ENCODE results near the gene TNFRSF1A.

DNA sequence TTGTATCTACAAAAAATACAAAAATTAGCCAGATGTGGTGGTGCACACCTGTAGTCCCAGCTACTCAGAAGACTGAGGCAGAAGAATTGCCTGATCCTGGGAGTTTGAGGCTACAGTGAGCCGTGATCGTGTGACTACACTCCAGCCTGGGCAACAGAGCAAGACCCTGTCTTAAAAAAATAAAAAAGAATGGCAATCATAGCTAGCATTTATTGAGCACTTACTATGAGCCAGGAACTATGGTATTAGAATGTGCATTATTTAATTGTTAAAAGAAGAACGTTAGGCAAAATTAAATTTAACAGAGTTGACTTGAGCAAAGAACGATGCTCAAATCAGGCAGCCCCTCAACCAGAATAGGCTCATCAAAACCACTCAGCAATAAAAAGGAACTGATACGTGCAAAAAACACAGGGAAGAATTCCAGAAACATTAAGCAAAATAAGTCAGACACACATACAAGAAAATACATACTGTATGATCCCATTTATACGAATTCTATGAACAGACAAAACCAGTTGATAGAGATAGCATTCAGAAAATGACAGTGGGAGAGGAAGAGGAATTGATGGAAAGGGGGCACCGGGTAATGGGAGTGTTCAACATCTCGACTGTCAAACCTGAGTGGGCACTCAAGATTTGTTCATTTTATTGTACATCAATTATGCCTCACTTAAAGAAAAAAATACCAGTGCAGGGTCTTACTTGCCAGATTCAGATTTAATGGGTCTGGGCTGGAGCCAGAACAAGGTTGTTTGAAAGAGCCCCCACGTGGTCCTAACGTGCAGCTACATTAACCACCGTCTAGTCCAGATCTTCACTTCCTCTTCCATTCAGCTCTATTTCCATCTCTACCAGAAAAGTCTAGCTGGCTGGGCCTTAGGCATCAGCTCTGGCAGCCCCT is 25.4 kb upstream of the TNFRSF1A start:
- no peak for TF ChIP-seq EZH2 (IDR thresholded peaks at IDR 0.05; ENCODE audit: low read length)
- TF ChIP-seq, protein P1, sequence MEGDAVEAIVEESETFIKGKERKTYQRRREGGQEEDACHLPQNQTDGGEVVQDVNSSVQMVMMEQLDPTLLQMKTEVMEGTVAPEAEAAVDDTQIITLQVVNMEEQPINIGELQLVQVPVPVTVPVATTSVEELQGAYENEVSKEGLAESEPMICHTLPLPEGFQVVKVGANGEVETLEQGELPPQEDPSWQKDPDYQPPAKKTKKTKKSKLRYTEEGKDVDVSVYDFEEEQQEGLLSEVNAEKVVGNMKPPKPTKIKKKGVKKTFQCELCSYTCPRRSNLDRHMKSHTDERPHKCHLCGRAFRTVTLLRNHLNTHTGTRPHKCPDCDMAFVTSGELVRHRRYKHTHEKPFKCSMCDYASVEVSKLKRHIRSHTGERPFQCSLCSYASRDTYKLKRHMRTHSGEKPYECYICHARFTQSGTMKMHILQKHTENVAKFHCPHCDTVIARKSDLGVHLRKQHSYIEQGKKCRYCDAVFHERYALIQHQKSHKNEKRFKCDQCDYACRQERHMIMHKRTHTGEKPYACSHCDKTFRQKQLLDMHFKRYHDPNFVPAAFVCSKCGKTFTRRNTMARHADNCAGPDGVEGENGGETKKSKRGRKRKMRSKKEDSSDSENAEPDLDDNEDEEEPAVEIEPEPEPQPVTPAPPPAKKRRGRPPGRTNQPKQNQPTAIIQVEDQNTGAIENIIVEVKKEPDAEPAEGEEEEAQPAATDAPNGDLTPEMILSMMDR (optimal IDR thresholded peaks at IDR 0.05 in 1 of 3, IDR thresholded peaks at IDR 0.05 in 1 of 3, conservative IDR thresholded peaks at IDR 0.05 in 1 of 3; ENCODE audit: extremely low read depth in 1 of 3, insufficient read depth in 2 of 3, low read length in 3 of 3) = peak in 1 of 3 experiments; percentile 43

All from keratinocyte (primary cell).